ENCODE measurements around the gene IQGAP3. TPM values are rescaled to one million over a fixed set of nuclear protein-coding genes. Genes with fewer than 3 reads are reported as not detected.

The IQGAP3 gene
- total and polyA plus RNA-seq, 2 experiments from 2014 or later, result 11.9 to 31.8 TPM

DNA sequence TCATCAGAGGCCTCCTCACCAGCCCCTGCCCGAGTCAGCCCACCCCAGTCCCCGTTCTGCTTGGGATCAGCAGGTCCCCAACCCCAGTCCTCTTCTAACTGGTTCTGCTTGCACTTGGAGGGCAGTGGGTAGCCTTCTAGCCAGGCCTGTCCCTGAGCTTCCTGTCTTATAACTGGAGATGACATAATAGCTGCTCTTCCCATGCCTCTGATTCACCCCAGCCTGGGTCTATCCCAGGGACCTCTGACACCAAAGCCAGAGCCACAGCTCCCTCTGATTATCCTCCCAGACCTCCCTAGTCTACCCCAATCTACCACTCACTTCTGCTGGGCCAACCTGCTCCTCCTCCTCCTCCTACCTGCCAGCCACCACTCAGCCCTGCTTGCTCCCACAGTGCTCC lies 31.4 kb downstream of the IQGAP3 start (continued):
- TF ChIP-seq, protein P1, sequence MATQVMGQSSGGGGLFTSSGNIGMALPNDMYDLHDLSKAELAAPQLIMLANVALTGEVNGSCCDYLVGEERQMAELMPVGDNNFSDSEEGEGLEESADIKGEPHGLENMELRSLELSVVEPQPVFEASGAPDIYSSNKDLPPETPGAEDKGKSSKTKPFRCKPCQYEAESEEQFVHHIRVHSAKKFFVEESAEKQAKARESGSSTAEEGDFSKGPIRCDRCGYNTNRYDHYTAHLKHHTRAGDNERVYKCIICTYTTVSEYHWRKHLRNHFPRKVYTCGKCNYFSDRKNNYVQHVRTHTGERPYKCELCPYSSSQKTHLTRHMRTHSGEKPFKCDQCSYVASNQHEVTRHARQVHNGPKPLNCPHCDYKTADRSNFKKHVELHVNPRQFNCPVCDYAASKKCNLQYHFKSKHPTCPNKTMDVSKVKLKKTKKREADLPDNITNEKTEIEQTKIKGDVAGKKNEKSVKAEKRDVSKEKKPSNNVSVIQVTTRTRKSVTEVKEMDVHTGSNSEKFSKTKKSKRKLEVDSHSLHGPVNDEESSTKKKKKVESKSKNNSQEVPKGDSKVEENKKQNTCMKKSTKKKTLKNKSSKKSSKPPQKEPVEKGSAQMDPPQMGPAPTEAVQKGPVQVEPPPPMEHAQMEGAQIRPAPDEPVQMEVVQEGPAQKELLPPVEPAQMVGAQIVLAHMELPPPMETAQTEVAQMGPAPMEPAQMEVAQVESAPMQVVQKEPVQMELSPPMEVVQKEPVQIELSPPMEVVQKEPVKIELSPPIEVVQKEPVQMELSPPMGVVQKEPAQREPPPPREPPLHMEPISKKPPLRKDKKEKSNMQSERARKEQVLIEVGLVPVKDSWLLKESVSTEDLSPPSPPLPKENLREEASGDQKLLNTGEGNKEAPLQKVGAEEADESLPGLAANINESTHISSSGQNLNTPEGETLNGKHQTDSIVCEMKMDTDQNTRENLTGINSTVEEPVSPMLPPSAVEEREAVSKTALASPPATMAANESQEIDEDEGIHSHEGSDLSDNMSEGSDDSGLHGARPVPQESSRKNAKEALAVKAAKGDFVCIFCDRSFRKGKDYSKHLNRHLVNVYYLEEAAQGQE (IDR thresholded peaks at IDR 0.05; ENCODE audit: unreplicated experiment), result no peak

DNA sequence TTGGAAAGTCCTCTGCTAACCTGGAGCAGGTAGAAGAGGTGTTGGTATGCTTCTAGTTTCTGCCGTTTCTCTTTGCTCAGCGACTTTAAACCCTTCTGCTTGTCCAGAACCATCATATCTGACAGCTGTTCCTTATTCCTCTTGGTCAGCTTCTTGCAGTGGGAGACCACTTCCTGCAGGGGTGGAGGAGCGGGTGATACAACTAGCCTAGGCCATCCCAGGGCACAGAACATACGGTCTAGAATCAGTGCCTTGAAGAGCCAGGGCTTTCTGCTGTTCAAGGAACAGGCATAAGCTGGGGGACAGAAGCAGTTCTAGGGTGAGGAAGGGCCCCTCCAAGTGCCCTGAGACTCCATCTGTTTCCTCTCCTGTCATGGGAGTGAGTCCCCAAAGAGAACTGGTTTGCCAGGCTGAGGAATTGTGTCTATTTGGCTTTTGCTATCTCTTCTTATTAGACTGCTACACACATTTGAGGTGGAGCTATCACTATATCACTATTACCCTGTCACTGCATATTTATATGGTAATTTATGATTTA lies 32.5 kb downstream of the IQGAP3 start:
- H3K4me3 Mint-ChIP-seq, result no peak overlapping the region
- H3K9me2 ChIP-seq (ENCODE audit: insufficient read depth), result no peaks in the 10 kb centered on the region
- H3F3A ChIP-seq (replicated peaks; ENCODE audit: low read depth), result no peaks in the 10 kb centered on the region
- no peaks in the 10 kb centered on the region for H3K4me1 ChIP-seq (ENCODE audit: insufficient read depth)
- no peak overlapping the region for H3K27ac ChIP-seq (ENCODE audit: low read depth)
- peaks cover 29% of the 10 kb centered on the region for H3K36me3 ChIP-seq (ENCODE audit: insufficient read depth)
- H3K79me2 ChIP-seq (replicated peaks; ENCODE audit: insufficient read depth), result no peaks in the 10 kb centered on the region
- H3K9me3 Mint-ChIP-seq, result no peaks in the 10 kb centered on the region
- H3K4me2 ChIP-seq, result no peak overlapping the region
- H2AFZ ChIP-seq, result no peak overlapping the region
- H3K27me3 ChIP-seq (ENCODE audit: insufficient read depth), result no peaks in the 10 kb centered on the region
- no peaks in the 10 kb centered on the region; the same call in 1 of the 2 replicates for H4K20me1 ChIP-seq (replicated peaks; ENCODE audit: insufficient read depth)
- DNase-seq (ENCODE audit: low spot score), result no peak
- no peak overlapping the region for H3K4me3 ChIP-seq
- peaks cover 4% of the 10 kb centered on the region for H3K27me3 Mint-ChIP-seq (ENCODE audit: insufficient read depth, low read depth, poor library complexity)
- peaks cover 41% of the 10 kb centered on the region for H3K36me3 Mint-ChIP-seq (ENCODE audit: low read depth)
- 0 out of 3 replicates have a peak, but pooled peaks cover 7% of the 10 kb centered on the region for H3K4me1 Mint-ChIP-seq
- no peak for ATAC-seq
- H3K27ac Mint-ChIP-seq, result no peak overlapping the region
- TF ChIP-seq ZNF114 (CRISPR knock-in tag; IDR thresholded peaks at IDR 0.05) (no peak), ZNF331 (CRISPR knock-in tag; IDR thresholded peaks at IDR 0.05; ENCODE audit: low read depth) (no peak), CREB1 (CRISPR knock-in tag; IDR thresholded peaks at IDR 0.05; ENCODE audit: low read depth) (no peak), NANOG (IDR thresholded peaks at IDR 0.05; ENCODE audit: borderline replicate concordance) (no peak), EZH2phosphoT487 (IDR thresholded peaks at IDR 0.05; ENCODE audit: unreplicated experiment) (no peak), STAT1 (IDR thresholded peaks at IDR 0.05; ENCODE audit: unreplicated experiment) (no peak), EZH2 (IDR thresholded peaks at IDR 0.05; ENCODE audit: low read depth, unreplicated experiment) (no peak), POLR2AphosphoS5 (IDR thresholded peaks at IDR 0.05; ENCODE audit: low read depth) (no peak)
- TF ChIP-seq, protein P2, sequence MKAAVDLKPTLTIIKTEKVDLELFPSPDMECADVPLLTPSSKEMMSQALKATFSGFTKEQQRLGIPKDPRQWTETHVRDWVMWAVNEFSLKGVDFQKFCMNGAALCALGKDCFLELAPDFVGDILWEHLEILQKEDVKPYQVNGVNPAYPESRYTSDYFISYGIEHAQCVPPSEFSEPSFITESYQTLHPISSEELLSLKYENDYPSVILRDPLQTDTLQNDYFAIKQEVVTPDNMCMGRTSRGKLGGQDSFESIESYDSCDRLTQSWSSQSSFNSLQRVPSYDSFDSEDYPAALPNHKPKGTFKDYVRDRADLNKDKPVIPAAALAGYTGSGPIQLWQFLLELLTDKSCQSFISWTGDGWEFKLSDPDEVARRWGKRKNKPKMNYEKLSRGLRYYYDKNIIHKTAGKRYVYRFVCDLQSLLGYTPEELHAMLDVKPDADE (IDR thresholded peaks at IDR 0.05), result no peak
- TF ChIP-seq, protein P3, sequence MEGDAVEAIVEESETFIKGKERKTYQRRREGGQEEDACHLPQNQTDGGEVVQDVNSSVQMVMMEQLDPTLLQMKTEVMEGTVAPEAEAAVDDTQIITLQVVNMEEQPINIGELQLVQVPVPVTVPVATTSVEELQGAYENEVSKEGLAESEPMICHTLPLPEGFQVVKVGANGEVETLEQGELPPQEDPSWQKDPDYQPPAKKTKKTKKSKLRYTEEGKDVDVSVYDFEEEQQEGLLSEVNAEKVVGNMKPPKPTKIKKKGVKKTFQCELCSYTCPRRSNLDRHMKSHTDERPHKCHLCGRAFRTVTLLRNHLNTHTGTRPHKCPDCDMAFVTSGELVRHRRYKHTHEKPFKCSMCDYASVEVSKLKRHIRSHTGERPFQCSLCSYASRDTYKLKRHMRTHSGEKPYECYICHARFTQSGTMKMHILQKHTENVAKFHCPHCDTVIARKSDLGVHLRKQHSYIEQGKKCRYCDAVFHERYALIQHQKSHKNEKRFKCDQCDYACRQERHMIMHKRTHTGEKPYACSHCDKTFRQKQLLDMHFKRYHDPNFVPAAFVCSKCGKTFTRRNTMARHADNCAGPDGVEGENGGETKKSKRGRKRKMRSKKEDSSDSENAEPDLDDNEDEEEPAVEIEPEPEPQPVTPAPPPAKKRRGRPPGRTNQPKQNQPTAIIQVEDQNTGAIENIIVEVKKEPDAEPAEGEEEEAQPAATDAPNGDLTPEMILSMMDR (conservative IDR thresholded peaks at IDR 0.05; ENCODE audit: low read depth in 2 of 2), result no peak
- TF ChIP-seq, protein P1 (IDR thresholded peaks at IDR 0.05; ENCODE audit: unreplicated experiment), result no peak

Measured in GM23338 (cell line).